Bronchial epithelial cell (primary cell): Measurements from ENCODE around the gene DTWD2. TPM values are rescaled to one million over a fixed set of nuclear protein-coding genes. Genes with fewer than 3 reads are reported as not detected.
A peak's percentile ranks its signal among the peaks of the same experiment; 100 is the strongest.
"Not testable (repeated sequence)": the region's sequence is repeated elsewhere in the genome, so short reads cannot be mapped to it uniquely, and the experiment has no call there.

ENCODE experiments used
- DNase-seq: peaks from one replicate; pipeline ENCODE4 v3.0.0-alpha.2; 2010; ENCODE audit warnings: low read depth
- FAIRE-seq: peaks from 2 replicates; lab custom pipeline; 2011; peaks lifted over from hg19 to GRCh38; lab: Jason Lieb, UNC
- H3K27me3 ChIP-seq: 2 replicates; pipeline ENCODE4 v1.5.1; 2011; ENCODE audit warnings: low read length; ENCODE audit not compliant: control insufficient read depth, insufficient read depth
- H3K36me3 ChIP-seq: 2 replicates; pipeline ENCODE4 v1.5.1; 2011; ENCODE audit warnings: low read length; ENCODE audit not compliant: control insufficient read depth, insufficient read depth
- H3K4me3 ChIP-seq: 2 replicates; pipeline ENCODE4 v1.5.1; 2011; ENCODE audit warnings: mild to moderate bottlenecking, low read depth, low read length, control low read depth
- total RNA-seq: library from RNA; depleted of rRNA; stranded (reverse); fragments of >200 nt; gene quantifications from 2 replicates; pipeline ENCODE4 v1.2.1, GENCODE V29; 2014
- TF ChIP-seq, protein P1 (sequence below): IDR thresholded peaks from 2 replicates; pipeline ENCODE4 v1.5.1; 2011; ENCODE audit warnings: mild to moderate bottlenecking, moderate library complexity, low read length, control low read depth, inconsistent platforms; ENCODE audit not compliant: insufficient read depth, severe bottlenecking

DTWD2 gene
- total RNA-seq, 1 donor from 2014 or later, result 4.2 TPM

DNA sequence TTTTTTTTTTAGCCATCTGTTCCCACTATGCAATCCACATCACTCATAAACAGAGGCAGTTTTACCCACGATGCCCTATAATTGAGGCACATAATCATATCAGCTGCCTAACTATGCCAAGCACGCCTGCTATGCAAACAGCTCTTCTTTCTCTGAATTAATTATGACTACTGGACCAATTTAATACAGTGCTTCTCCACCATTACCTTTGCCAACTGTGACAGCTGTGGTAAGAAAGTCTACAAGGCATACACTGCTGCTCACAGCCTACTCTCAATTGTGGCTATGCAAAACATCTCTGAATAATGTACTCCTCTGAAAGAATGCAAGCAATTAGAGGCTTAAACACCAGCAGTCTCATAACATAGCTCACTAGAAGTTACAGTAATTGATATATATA, 97.1 kb downstream of the DTWD2 start:
- no peak for FAIRE-seq
- Histone ChIP-seq H3K27me3 (no peaks in the 10 kb centered on the region), H3K36me3 (no peaks in the 10 kb centered on the region), H3K4me3 (no peak overlapping the region)
- TF ChIP-seq, protein P1, sequence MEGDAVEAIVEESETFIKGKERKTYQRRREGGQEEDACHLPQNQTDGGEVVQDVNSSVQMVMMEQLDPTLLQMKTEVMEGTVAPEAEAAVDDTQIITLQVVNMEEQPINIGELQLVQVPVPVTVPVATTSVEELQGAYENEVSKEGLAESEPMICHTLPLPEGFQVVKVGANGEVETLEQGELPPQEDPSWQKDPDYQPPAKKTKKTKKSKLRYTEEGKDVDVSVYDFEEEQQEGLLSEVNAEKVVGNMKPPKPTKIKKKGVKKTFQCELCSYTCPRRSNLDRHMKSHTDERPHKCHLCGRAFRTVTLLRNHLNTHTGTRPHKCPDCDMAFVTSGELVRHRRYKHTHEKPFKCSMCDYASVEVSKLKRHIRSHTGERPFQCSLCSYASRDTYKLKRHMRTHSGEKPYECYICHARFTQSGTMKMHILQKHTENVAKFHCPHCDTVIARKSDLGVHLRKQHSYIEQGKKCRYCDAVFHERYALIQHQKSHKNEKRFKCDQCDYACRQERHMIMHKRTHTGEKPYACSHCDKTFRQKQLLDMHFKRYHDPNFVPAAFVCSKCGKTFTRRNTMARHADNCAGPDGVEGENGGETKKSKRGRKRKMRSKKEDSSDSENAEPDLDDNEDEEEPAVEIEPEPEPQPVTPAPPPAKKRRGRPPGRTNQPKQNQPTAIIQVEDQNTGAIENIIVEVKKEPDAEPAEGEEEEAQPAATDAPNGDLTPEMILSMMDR, result no peak
- DNase-seq, result no peak

DNA sequence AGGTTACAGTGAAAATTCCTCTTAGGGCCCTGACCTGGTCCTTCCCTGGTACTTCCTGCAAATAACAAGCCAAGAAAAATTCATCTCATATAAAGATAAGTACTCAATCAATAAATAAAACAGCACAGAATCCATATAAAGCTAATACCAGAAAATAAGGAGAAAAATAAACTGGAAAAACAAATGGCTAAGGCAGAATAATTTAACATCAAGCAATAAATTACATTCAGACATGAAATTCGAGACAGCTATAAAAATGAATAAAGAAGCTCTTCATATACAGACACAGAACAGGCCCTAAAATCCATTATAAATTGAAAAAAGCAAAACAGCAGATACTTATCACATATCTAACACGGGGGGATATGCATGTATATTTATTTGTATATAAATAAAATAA, 99.2 kb downstream of the DTWD2 start:
- TF ChIP-seq, protein P1, result no peak
- no peak overlapping the region for H3K4me3 ChIP-seq
- FAIRE-seq (no peak), DNase-seq (no peak)
- no peaks in the 10 kb centered on the region for H3K36me3 ChIP-seq
- H3K27me3 ChIP-seq, result no peaks in the 10 kb centered on the region

DNA sequence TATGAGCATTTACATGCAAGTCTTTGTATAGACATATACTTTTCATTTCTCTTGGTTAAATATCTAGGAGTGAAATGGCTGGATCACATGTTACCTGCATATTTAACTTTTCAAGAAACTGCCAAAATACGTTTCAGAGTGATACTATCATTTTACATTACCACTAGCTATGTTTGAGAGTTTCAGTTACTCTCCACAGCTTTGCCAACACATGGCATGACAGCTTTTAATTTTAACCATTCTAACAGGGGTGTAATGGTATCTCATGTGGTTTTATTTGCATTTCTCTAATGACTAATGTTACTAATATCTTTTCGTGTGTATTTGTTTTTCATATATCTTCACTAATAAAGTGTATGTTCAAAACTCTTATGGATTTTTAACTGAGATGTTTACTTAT, 99.8 kb downstream of the DTWD2 start:
- peak; percentile 4 for DNase-seq
- no peaks in the 10 kb centered on the region for H3K36me3 ChIP-seq
- H3K27me3 ChIP-seq, result no peaks in the 10 kb centered on the region
- TF ChIP-seq, protein P1, result no peak
- H3K4me3 ChIP-seq, result no peak overlapping the region
- FAIRE-seq, result no peak

DNA sequence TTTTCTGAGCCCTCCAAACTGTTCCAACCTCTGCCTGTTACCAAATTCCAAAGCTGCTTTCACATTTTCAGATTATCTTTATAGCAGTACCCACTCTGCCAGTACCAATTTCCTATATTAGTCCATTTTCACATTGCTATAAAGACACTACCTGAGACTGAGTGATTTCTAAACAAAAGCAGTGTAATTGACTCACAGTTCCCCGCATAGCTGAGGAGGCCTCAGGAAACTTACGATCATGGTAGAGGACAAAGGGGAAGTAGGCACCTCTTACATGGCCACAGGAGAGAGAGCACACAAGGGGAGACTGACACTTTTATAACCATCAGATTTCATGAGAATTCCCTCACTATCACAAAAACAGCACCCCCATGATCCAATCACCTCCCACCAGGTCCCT, 105.0 kb downstream of the DTWD2 start:
- FAIRE-seq (no peak), DNase-seq (no peak)

DNA sequence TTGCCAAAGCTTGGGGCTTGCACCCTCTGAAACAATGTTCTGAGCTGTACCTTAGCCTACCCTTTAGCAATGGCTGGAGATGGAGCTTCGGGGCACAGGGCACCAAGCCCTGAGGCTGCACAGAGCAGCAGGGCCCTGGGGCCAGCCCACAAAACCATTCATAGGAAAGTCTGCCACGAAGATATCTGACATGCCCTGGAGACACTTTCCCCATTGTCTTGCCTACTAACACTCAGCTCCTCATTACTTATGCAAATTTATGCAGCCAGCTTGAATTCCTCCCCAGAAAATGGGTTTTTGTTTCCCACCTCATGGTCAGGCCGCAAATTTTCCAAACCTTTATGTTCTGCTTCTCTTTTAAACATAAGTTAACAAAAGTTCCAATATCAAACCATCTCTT, 105.7 kb downstream of the DTWD2 start:
- Histone ChIP-seq H3K36me3 (no peaks in the 10 kb centered on the region), H3K4me3 (no peak overlapping the region), H3K27me3 (no peaks in the 10 kb centered on the region)
- DNase-seq (no peak), FAIRE-seq (no peak)
- TF ChIP-seq, protein P1, result no peak

More for the DNA sequence above, 105.0 kb downstream of the DTWD2 start:
- Histone ChIP-seq H3K36me3 (no peaks in the 10 kb centered on the region), H3K4me3 (no peak overlapping the region), H3K27me3 (no peaks in the 10 kb centered on the region)
- TF ChIP-seq, protein P1, result no peak

DNA sequence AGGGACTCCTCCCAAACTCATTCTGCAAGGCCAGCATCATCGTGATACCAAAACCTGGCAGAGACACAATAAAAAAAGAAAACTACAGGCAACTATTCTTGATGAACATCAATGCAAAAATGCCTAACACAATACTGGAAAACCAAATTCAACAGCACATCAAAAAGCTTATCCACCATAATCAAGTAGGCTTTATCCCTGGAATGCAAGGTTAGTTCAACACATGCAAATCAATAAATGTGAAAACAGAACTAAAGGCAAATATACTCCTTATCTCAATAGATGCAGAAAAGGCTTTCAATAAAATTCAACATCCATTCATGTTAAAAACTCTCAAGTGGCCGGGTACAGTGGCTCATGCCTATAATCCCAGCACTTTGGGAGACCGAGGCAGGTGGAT, 111.5 kb downstream of the DTWD2 start:
- not testable (repeated sequence) for H3K4me3 ChIP-seq, FAIRE-seq, DNase-seq, H3K27me3 ChIP-seq, H3K36me3 ChIP-seq
